ENCODE results near the gene PAPLN.
A peak's percentile ranks its signal among the peaks of the same experiment; 100 is the strongest.

Gene PAPLN

DNA sequence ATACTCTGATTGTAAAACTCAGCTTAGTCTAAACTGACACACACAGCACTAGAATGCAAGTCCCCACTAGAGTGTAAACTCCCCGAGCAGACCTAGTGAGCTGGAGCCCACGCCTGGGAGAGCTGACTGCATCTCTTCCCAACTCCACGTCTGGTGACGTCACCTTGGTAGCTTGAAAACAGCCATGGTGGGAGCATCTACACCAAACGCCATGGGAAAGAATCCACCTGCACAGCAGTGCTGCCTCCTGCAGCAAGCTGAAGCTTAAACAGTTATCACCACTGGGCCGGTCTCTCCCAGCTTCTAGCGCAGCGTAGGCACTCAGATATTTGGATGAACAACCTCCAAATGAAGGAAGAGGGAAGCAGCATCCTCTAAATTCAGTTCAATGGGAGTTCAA, 4.3 kb upstream of the PAPLN start:
- no peak overlapping the region for H2AFZ ChIP-seq (ENCODE audit: low read depth)
- no peaks in the 10 kb centered on the region for H3K79me2 ChIP-seq (ENCODE audit: insufficient read depth, low read depth)
- H3K4me3 ChIP-seq (IDR thresholded peaks at IDR 0.05; ENCODE audit: insufficient read depth, low read depth, low read length): no peak overlapping the region
- H3K27me3 ChIP-seq (ENCODE audit: insufficient read depth, low read depth): no peaks in the 10 kb centered on the region
- H3K9ac ChIP-seq: no peak overlapping the region
- no peaks in the 10 kb centered on the region for H4K20me1 ChIP-seq (ENCODE audit: insufficient read depth)
- H3K36me3 ChIP-seq (ENCODE audit: insufficient read depth): no peaks in the 10 kb centered on the region
- TF ChIP-seq, protein P1, sequence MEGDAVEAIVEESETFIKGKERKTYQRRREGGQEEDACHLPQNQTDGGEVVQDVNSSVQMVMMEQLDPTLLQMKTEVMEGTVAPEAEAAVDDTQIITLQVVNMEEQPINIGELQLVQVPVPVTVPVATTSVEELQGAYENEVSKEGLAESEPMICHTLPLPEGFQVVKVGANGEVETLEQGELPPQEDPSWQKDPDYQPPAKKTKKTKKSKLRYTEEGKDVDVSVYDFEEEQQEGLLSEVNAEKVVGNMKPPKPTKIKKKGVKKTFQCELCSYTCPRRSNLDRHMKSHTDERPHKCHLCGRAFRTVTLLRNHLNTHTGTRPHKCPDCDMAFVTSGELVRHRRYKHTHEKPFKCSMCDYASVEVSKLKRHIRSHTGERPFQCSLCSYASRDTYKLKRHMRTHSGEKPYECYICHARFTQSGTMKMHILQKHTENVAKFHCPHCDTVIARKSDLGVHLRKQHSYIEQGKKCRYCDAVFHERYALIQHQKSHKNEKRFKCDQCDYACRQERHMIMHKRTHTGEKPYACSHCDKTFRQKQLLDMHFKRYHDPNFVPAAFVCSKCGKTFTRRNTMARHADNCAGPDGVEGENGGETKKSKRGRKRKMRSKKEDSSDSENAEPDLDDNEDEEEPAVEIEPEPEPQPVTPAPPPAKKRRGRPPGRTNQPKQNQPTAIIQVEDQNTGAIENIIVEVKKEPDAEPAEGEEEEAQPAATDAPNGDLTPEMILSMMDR (conservative IDR thresholded peaks at IDR 0.05; ENCODE audit: low read depth, low read length): no peak
- H3K4me1 ChIP-seq (ENCODE audit: low read depth, poor library complexity, severe bottlenecking): peaks cover 9% of the 10 kb centered on the region
- no peak overlapping the region for H3K4me2 ChIP-seq
- H3K27ac ChIP-seq: no peak overlapping the region

DNA sequence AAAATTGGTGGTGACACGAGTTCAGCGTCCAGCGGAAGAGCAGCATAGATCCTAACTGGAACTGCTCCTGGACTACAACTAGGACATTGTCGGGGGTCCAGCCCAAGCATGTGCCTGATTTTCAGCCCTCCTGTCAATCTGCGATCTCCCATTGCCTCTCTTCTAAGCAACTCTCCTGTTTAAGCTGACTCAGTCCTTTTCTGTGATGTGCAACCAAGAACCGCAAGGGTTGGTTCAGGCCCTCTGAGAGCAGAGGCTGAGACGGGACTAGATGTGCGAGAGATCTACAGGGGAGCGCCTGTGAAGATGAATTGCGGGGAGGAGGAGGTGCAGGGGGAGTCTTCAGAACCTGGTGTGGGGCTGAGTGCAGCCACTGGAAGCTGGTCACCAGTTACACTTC, 3.7 kb upstream of the PAPLN start:
- Histone ChIP-seq H3K4me2 (peak overlapping the region; percentile 25; the same call in 1 of the 2 replicates), H2AFZ (ENCODE audit: low read depth) (peak overlapping the region; percentile 26; the same call in 1 of the 2 replicates), H3K4me3 (IDR thresholded peaks at IDR 0.05; ENCODE audit: insufficient read depth, low read depth, low read length) (no peak overlapping the region), H3K79me2 (ENCODE audit: insufficient read depth, low read depth) (no peaks in the 10 kb centered on the region), H4K20me1 (ENCODE audit: insufficient read depth) (no peaks in the 10 kb centered on the region), H3K27ac (no peak overlapping the region), H3K9ac (no peak overlapping the region), H3K4me1 (ENCODE audit: low read depth, poor library complexity, severe bottlenecking) (peaks cover 9% of the 10 kb centered on the region), H3K27me3 (ENCODE audit: insufficient read depth, low read depth) (no peaks in the 10 kb centered on the region), H3K36me3 (ENCODE audit: insufficient read depth) (no peaks in the 10 kb centered on the region)
- TF ChIP-seq, protein P1 (conservative IDR thresholded peaks at IDR 0.05; ENCODE audit: low read depth, low read length): no peak

DNA sequence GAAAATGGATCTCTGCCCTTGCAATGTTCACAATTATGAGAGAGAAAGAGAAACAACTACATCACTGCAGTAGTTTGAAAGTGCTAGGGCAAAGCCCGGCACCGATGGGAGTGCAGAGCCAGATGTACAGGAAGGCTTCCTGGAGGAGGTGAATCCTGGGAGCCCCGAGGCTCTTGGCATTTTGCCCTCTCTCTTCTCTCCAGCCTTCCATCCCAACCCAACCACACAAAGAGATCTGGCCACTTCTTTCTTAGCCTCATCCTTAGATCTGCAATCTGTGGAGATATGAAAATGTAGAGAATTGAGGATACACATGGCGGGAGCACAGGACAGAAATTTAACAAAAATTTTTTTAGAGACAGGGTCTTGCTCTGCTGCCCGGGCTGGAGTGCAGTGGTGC, 3.3 kb upstream of the PAPLN start:
- no peak overlapping the region for H3K9ac ChIP-seq
- H4K20me1 ChIP-seq (ENCODE audit: insufficient read depth): no peaks in the 10 kb centered on the region
- H2AFZ ChIP-seq (ENCODE audit: low read depth): peak overlapping the region; percentile 26; the same call in 1 of the 2 replicates
- H3K36me3 ChIP-seq (ENCODE audit: insufficient read depth): no peaks in the 10 kb centered on the region
- H3K4me2 ChIP-seq: peak overlapping the region; percentile 25; the same call in 1 of the 2 replicates
- TF ChIP-seq, protein P1 (conservative IDR thresholded peaks at IDR 0.05; ENCODE audit: low read depth, low read length): no peak
- H3K27me3 ChIP-seq (ENCODE audit: insufficient read depth, low read depth): no peaks in the 10 kb centered on the region
- no peak overlapping the region for H3K4me3 ChIP-seq (IDR thresholded peaks at IDR 0.05; ENCODE audit: insufficient read depth, low read depth, low read length)
- peaks cover 9% of the 10 kb centered on the region for H3K4me1 ChIP-seq (ENCODE audit: low read depth, poor library complexity, severe bottlenecking)
- H3K79me2 ChIP-seq (ENCODE audit: insufficient read depth, low read depth): no peaks in the 10 kb centered on the region
- H3K27ac ChIP-seq: no peak overlapping the region

DNA sequence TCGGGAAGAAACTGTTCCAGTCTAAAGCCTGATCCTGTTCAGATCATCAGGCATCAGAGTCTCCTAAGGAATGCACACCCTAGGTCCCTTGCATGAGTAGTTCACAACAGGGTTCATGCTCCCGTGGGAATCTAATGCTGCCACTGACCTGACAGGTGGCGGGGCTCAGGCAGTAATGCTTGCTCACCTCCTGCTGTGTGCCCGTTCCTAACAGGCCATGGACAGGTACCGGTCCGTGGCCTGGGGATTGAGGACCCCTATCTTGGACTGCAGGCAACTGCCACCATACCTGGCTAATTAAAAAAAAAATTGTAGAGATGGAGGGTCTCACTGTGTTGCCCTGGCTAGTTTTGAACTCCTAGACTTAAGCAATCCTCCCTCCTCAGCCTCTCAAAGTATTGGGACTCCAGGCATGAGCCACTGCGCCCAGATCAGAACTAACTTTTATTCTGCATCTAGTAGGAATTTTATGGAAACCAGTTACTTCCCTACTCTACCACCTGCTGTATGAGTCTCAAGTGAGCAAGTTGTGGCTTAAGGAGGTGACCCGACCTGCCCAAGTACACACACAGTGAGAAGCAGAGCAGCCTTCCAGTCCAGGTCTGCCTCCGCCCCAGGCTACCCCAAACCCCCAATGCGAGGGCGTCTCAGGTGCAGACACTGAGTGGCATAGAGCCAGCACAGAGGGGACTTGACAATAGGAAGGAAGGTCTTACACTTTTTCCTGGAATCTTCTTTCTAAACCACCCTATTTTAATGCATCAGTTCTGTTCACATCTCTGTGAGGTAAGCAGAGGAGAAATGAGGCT, 2.5 kb upstream of the PAPLN start:
- H3K36me3 ChIP-seq (ENCODE audit: insufficient read depth): no peaks in the 10 kb centered on the region
- H3K4me3 ChIP-seq (IDR thresholded peaks at IDR 0.05; ENCODE audit: insufficient read depth, low read depth, low read length): no peak overlapping the region
- no peaks in the 10 kb centered on the region for H4K20me1 ChIP-seq (ENCODE audit: insufficient read depth)
- no peak overlapping the region for H3K27ac ChIP-seq
- TF ChIP-seq, protein P1 (conservative IDR thresholded peaks at IDR 0.05; ENCODE audit: low read depth, low read length): no peak
- H3K9ac ChIP-seq: no peak overlapping the region
- peaks cover 9% of the 10 kb centered on the region for H3K4me1 ChIP-seq (ENCODE audit: low read depth, poor library complexity, severe bottlenecking)
- no peaks in the 10 kb centered on the region for H3K79me2 ChIP-seq (ENCODE audit: insufficient read depth, low read depth)
- H2AFZ ChIP-seq (ENCODE audit: low read depth): no peak overlapping the region
- H3K4me2 ChIP-seq: no peak overlapping the region
- H3K27me3 ChIP-seq (ENCODE audit: insufficient read depth, low read depth): no peaks in the 10 kb centered on the region

All from KMS-11 (cell line).